Sciatic nerve (tissue), 2 donors: ENCODE data around the gene SMIM36. TPM values are rescaled to one million over a fixed set of nuclear protein-coding genes. Genes with fewer than 3 reads are reported as not detected.
"Not testable (repeated sequence)": the region's sequence is repeated elsewhere in the genome, so short reads cannot be mapped to it uniquely, and the experiment has no call there.

Source experiments
- ATAC-seq: fragments of 200-7000 bp; cut with Tn5 transposase; one replicate; pipeline ENCODE4 v1.9.1; 2020; ENCODE audit warnings: mild to moderate bottlenecking, moderate library complexity
- DNase-seq: peaks from one replicate; pipeline ENCODE4 v3.0.0-alpha.2; 2020; ENCODE audit warnings: low spot score
- intact Hi-C: fragments of 100-400 bp; cut with DNase I; formaldehyde crosslinking; loops from one replicate; pipeline ENCODE4 v1.14.2; 2022
- total RNA-seq: library from RNA; stranded (reverse); fragmentation: NEBNext Ultra II Directional; extraction: Animal tissue kit (Norgen Biotek cat#: 25700); gene quantifications from one replicate; pipeline ENCODE4 v1.2.1, GENCODE V29; 2021
- donor health status: DM: no; HTN: no; CAD: no.
- donor health status: DM: no; HTN: no; CAD: no.

The SMIM36 gene
- total RNA-seq, 1 donor from 2014 or later: not detected

- DNase-seq: not testable (repeated sequence)
Observed at GRCh38 chr17:55404197-55404596, 107.1 kb downstream of the SMIM36 start.

GRCh38 chr17:55402374-55402773 lies 108.9 kb downstream of the SMIM36 start:
- DNase-seq (no peak), ATAC-seq (no peak)
- intact Hi-C loops: no loop called here

More at GRCh38 chr17:55404197-55404596, 107.1 kb downstream of the SMIM36 start:
- ATAC-seq, intact Hi-C loops: not testable (repeated sequence)

Other genes starting within 250 kb of the SMIM36 start
- gene HLF, start 246.5 kb downstream of the SMIM36 start, total RNA-seq: 21.4 TPM
- 13.8 TPM for gene MMD, start 89.6 kb downstream of the SMIM36 start, total RNA-seq
- gene TMEM100, start 211.4 kb upstream of the SMIM36 start, total RNA-seq: 13.5 TPM
- 20.3 TPM for gene PCTP, start 239.6 kb upstream of the SMIM36 start, total RNA-seq